Measurements from ENCODE around the gene ZNF445. TPM values are rescaled to one million over a fixed set of nuclear protein-coding genes. Genes with fewer than 3 reads are reported as not detected.
"Not testable (repeated sequence)": the region's sequence is repeated elsewhere in the genome, so short reads cannot be mapped to it uniquely, and the experiment has no call there.

ZNF445 gene
- total RNA-seq, 1 donor from 2014 or later = 13.4 TPM

DNA sequence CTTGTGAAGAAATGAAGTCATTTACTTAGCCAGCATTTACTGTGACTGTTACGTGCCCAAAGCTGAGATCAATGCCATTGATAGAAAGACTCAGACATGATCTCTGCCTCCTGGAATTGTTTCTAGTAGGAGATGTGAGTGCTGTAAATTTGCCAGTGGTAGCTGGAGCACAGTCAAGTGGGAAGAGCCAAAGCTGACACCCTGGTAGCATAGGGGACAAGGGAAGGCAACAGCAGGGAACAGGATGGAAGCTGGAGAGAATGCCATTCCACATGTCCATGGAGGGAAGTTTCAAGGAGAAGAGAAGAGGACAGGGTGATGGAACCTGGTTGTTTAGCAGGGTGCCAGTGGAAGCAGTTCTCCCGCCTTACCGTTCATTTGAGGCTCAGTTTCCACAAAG is 74.9 kb downstream of the ZNF445 start:
- no peak for DNase-seq (ENCODE audit: low spot score)

DNA sequence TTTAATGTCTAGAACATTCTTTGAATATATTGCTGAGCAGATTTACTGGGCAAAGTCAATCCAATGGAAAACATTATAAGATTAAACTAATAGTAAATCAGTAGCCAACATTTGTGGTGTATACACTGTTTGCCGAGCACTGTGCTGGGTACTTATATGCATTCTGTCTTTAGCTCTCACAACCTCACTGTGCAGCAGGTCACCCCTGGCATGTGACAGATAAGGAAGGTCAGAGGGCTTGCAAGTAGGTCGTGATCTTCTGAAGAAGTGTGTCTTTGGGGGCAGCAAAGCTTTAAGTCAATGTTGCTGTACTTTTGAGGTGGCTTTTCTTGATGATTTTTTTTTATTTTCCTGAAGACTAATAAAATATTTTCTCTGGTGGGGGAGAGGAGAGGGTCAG is 76.7 kb downstream of the ZNF445 start:
- no peak for DNase-seq (ENCODE audit: low spot score)

DNA sequence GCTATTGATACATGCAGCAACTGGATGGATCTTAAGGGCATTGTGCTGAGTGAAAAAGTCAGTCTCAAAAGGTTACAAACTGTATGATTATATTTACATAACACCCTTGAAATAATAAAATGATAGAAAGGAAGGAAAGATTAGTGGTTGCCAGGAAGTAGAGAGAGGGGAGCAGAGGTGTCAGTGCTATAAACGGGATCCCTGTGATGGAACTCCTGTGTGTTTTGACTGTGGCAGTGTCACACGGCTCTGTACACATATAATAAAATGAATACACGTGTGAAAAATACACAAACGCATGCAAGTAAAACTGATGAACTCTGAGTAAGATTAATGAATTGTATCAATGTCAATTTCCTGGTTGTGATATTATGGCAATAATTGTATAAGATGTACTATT is 78.6 kb downstream of the ZNF445 start:
- no peak for DNase-seq (ENCODE audit: low spot score)

DNA sequence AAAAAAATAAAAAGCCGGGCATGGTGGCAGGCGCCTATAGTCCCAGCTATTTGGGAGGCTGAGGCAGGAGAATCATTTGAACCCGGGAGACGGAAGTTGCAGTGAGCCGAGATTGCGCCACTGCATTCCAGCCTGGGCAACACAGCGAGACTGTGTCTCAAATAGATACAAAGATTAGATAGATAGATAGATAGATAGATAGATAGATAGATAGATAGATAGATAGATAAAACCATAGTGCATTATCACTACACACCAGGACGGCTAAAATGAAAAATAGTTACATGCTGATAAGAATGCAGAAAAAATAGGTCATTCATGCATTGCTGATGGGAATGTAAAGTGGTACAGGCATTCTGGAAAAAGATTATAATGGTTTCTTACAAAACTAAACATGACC is 79.2 kb downstream of the ZNF445 start:
- not testable (repeated sequence) for DNase-seq (ENCODE audit: low spot score)

- no peak for DNase-seq (ENCODE audit: low spot score)
These were observed 81.0 kb downstream of the ZNF445 start for GRCh38 chr3:44396200-44397171.

- no peak for DNase-seq (ENCODE audit: low spot score)
These were observed 81.8 kb downstream of the ZNF445 start for GRCh38 chr3:44395714-44396113.

DNA sequence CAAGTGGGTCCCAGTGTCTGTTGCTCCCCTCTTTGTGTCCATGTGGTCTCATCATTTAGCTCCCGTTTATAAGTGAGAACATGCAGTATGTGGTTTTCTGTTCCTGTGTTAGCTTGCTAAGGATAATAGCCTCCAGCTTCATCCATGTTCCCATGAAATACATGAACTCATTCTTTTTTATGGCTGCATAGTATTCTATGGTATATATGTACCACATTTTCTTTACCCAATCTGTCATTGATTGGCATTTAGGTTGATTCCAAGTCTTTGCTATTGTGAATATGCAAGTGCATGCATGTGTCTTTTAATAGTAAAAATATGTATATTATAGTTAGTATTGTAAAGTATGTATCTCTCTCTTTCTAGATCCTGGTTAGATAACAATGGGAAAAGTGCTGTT is 85.0 kb downstream of the ZNF445 start:
- DNase-seq (ENCODE audit: low spot score) = no peak

DNA sequence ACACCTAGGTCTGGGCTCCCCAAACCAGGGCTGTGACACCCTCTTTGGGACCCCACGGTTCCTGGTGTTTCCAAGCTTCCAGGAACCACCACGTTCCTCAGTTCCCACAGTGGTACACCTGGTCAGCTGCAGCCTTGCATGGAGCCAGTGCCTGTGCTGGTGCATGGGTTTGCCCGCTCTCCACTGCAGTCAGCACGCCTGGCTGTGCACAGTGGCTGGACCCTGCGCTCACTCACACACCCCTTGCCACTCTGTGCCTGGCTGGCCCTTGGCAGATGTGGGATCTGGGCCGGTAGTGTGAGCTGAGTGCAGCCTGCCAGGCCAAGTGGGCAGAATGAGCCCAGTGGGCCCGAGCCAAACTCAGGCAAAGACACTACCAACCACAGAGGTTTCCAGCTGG is 90.1 kb downstream of the ZNF445 start:
- no peak for DNase-seq (ENCODE audit: low spot score)

Other genes with a start within 250 kb of the ZNF445 start
- gene TOPAZ1, start 235.8 kb downstream of the ZNF445 start, total RNA-seq = not detected
- 19.9 TPM for gene TCAIM, start 138.9 kb downstream of the ZNF445 start, total RNA-seq
- 2.7 TPM for gene ZKSCAN7, start 77.5 kb upstream of the ZNF445 start, total RNA-seq
- 4.8 TPM for gene ZNF660, start 107.3 kb upstream of the ZNF445 start, total RNA-seq
- gene ZNF197, start 147.4 kb upstream of the ZNF445 start, total RNA-seq = 10.8 TPM
- 11.7 TPM for gene ZNF35, start 171.1 kb upstream of the ZNF445 start, total RNA-seq
- 4.3 TPM for gene ZNF502, start 235.0 kb upstream of the ZNF445 start, total RNA-seq